Measurements from ENCODE around the gene ZNF687.
A peak's percentile ranks its signal among the peaks of the same experiment; 100 is the strongest.

ZNF687 gene

DNA sequence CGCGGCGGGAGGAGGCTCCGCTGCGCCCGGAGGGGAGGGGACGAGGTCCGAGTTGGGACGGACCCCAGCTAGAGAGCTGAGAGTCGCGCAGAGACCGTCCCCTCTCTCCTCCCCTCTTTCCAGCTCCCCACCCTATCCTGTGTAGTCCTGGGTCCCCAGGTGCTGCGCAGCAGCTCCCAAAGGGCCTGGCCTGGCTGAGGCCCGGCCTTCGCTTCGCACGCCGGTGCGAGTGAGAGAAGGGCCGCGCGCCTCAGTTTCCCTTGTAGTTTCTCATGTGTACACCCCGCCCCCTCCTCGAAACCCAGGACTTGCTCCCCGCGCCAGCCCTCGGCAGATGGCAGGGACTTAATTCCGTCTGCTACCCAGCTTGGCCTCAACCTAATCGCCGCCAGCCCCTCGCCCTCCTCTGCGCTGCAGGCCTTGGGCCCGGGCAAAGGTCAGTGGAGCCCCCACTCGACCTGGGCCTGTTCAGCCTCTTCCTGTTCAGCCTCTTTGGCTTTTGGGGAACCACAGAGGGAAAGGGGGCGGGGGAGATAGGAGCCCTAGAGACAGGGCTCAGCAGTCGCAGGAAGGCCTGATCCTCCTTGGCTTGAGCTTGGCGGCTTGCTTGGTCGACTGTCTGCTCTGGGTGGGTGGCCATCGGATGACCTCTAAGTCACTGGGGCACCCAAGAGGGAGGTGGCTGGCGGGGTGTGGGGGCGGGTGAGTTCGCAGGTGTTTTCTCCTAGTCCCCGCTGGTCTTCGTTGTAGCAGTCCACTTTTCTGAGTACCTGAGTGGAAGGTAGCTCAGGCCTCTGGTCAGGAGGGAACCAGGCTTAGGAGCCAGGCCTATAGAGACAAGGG lies 1.0 kb downstream of the ZNF687 start:
- peak; percentile 12 for DNase-seq

GRCh38 chr1:151284013-151284577 lies 2.0 kb downstream of the ZNF687 start:
- no peak for DNase-seq

DNA sequence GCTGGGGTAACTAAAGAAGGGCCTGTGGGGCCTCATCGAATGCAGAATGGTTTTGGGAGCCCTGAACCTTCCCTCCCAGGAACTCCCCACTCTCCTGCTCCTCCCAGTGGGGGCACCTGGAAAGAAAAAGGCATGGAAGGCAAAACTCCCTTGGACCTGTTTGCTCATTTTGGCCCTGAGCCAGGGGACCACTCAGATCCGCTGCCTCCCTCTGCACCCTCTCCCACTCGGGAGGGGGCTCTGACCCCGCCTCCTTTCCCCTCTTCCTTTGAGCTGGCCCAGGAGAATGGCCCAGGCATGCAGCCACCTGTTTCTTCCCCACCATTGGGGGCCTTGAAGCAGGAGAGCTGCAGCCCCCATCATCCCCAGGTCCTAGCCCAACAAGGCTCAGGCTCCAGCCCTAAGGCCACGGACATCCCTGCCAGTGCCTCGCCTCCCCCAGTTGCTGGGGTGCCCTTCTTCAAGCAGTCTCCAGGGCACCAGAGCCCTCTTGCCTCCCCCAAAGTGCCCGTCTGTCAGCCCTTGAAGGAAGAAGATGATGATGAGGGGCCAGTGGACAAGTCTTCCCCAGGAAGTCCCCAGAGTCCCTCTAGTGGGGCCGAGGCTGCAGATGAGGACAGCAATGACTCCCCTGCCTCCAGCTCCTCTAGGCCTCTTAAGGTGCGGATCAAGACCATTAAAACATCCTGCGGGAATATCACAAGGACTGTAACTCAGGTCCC lies 4.7 kb downstream of the ZNF687 start:
- DNase-seq = no peak

DNA sequence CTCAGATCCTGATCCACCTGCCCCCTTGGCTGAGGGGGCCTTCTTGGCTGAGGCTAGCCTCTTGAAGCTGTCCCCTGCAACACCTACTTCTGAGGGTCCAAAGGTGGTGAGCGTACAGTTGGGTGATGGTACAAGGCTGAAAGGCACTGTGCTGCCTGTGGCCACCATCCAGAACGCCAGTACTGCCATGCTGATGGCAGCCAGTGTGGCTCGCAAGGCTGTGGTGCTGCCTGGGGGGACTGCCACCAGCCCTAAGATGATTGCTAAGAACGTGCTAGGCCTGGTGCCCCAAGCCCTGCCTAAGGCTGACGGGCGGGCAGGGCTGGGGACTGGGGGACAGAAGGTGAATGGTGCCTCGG lies 5.2 kb downstream of the ZNF687 start:
- DNase-seq = no peak

DNA sequence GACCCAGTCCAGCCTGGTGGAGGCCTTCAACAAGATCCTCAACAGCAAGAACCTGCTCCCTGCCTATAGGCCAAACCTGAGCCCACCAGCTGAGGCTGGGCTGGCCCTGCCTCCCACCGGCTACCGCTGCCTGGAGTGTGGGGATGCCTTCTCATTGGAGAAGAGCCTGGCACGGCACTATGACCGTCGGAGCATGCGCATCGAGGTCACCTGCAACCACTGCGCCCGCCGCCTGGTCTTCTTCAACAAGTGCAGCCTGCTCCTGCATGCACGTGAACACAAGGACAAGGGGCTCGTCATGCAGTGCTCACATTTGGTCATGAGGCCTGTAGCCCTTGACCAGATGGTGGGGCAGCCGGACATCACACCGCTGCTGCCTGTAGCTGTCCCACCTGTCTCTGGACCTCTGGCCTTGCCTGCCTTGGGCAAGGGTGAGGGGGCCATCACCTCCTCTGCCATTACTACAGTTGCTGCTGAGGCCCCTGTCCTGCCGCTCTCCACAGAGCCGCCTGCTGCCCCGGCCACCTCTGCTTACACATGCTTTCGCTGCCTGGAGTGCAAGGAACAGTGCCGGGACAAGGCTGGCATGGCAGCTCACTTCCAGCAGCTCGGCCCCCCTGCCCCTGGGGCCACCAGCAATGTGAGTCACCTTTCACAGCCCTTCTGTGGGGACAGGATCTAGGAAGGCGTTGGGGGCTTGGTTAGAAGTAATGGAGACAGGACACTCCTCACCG lies 5.8 kb downstream of the ZNF687 start:
- no peak for DNase-seq

GRCh38 chr1:151288502-151288901 lies 6.4 kb downstream of the ZNF687 start:
- DNase-seq = no peak

DNA sequence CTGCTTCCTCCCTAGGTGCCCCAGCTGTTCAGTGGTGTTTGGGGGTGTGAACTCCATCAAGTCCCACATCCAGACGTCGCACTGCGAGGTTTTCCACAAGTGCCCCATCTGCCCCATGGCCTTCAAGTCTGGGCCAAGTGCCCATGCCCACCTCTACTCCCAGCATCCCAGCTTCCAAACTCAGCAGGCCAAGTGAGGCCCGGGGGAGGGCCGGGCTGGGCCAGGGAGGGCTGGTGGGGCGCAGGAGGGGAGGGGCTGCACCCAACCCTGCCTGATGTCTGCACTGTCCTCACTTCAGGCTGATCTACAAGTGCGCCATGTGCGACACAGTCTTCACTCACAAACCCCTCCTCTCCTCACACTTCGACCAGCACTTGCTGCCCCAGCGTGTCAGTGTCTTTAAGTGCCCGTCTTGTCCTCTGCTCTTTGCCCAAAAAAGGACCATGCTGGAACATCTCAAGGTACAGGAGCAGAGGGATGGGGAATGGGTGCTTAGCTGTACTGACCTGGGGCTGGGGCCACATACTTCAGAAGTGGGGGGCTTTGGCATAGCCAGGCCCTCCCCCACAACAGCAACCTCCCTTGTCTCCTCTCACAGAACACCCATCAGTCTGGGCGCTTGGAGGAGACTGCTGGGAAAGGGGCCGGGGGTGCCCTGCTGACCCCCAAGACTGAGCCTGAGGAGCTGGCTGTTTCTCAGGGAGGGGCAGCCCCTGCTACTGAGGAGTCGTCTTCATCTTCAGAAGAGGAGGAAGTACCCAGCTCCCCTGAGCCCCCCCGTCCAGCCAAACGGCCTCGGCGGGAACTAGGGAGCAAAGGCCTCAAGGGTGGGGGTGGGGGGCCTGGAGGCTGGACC lies 7.2 kb downstream of the ZNF687 start:
- no peak for DNase-seq

DNA sequence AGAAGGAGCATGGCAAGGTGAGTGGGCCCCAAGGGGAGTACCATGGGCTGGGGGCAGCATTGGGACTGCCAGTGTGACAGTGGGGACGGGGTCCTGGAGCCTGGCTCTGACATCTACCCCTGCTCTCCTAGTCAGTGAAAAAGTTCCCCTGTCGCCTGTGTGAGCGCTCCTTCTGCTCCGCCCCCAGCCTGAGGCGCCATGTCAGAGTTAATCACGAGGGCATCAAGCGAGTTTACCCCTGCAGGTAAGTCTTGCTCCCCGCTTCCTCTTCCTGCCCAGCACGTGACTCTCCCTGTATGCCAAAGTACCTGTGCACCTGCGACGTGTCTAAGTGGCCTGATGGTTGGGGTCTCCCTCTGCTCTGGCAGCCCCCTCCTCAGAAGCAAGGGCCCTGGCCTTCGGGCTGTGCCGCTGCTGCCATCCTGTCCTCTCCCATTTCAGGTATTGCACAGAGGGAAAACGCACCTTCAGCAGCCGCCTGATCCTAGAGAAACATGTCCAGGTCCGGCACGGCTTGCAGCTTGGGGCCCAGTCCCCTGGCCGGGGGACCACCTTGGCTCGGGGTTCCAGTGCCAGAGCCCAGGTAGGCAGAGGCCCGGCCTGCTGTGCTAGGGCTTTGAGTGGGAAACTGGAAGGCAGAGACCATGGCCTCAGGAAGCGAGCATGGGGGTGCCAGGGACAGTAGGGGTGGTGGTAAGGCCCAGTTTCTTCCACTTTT lies 8.1 kb downstream of the ZNF687 start:
- no peak for DNase-seq

GRCh38 chr1:151290709-151291303 lies 8.7 kb downstream of the ZNF687 start:
- no peak for DNase-seq

DNA sequence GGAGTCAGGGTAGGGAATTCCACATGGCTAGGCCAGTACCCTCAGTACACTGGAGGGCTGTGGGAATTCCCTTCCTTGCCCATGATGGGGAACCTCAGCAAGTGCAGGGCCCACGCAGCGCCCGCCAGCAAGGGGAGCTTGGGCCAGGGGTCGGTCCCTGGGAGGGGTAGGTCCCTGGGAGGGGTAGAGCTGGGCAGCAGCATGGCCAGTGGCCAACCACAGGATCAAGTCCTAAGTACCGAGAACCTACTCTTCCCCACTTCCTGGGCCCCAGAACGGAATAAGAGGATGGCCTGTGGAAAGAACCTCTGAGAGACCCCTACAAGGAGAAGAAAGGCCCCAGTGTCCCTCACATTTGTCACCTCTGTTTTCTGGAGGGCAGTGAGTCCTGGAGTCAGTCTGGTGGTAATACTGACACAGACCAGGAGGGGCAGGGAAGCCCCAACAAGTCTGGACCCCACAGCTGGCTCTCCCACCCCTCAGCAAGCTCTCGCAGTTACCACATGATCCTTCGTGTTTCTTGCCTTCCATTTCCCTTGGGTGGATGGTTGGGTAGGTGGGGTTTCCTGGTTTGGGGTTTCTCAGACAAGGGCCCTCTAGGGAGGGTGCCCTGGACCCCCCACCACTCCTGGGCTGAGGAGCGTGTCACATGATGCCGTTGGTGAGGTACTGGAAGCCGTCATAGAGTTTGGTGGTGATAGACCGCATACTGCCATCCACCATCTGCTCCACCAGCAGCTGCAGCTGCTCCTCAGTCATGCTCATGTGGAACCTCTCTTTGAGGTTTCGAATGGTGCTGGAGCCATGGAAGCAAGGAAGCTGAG lies 10.3 kb downstream of the ZNF687 start:
- no peak for DNase-seq

DNA sequence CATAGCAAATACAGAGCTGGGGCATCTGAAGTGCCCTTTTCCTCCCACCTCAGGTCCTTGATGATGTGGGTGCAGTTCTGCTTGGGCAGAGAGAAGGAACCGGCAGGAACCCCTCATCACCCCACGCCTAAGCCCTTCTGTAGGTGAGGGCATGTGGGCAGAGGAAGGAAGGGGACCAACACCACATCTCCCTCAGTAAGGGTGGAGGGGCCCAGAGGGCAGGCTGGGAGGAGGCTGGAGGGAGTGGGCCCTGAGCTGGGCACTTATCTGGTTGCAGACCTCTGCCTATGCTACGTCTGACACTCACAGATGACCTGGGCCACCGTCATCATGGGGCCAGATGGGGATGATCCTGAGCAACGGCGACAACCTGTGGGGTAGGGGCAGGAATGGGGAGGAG lies 11.0 kb downstream of the ZNF687 start:
- no peak for DNase-seq

GRCh38 chr1:151294742-151295462 lies 12.8 kb downstream of the ZNF687 start:
- DNase-seq = no peak

DNA sequence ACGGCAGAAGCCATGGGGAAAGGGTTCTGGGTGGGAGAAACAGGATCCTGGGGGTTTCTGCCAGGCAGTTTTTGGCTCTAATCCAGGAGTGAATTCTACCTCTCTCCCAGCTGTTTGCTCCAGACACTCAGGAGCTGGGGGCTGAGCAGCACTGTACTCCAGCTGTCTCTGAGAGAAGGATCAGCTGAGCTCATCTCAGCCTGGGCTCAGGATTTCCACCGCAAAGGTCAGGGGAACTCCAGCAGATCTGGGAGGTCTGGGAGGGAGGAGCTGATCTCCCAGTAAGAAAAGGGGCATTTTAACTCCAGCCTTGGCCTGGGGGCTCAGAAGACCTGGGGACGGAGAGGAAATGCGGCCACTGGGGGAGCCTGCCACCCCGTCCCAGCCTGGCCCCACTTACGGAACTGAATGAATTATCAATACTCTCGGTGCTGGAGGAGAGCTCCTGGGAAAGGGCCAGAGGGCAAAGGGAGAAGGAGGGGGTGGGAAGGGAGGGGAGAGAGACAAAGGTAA lies 27.8 kb downstream of the ZNF687 start:
- DNase-seq = no peak

- no peak for DNase-seq
Observed at GRCh38 chr1:151311011-151311410, 28.9 kb downstream of the ZNF687 start.

GRCh38 chr1:151311589-151312331 lies 29.7 kb downstream of the ZNF687 start:
- no peak for DNase-seq

DNA sequence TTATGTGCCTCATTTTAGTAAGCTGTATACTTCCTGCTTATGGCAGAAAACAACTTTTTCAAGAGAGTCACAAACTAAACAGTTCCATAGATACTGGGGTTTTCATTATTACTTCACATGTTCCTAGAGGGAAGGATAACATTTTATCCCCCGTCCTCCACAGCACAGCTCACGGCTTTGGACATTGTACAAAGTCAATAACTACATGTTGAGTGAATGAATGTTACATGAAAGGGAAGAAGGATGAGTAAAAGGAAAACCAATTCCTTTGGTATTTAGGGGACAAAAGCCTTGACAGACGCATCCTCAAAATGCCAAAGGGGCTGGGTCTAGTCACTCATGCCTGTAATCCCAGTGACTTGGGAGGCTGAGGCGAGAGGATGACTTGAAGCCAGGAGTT lies 30.3 kb downstream of the ZNF687 start:
- DNase-seq = no peak

DNA sequence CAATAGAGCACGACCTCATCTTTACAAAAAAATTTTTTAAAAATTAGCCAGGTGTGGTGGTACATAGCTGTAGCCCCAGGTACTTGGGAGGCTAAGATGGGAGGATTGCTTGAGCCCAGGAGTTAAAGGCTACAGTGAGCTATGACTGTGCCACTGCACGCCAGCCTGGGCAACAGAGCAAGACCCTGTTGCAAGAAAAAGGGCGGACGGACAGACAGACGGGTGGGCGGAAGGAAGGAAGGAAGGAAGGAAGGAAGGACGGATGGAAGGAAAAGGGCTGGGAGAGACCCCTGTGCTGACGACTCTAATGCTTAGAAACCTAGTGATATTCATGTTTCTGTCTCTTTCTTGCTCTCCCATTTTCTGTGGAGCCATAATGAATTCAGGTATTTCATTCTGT lies 30.7 kb downstream of the ZNF687 start:
- DNase-seq = no peak

- DNase-seq = no peak
Observed at GRCh38 chr1:151313501-151313900, 31.4 kb downstream of the ZNF687 start.

All from NCI-H1092 (cell line).